Measurements from ENCODE around the gene XYLB. TPM values are rescaled to one million over a fixed set of nuclear protein-coding genes. Genes with fewer than 3 reads are reported as not detected.

Gene XYLB
- total RNA-seq, 1 experiment from 2014 or later: 6.6 TPM

- no peaks in the 10 kb centered on the region for H3K9me3 ChIP-seq (ENCODE audit: control insufficient read depth, insufficient read depth, low read depth, low read length)
- CTCF ChIA-PET: interaction anchor here (0.7 kb wide), 1 partner anchor 15 kb away, joined by 4 read pairs; no protein-coding TSS in a partner anchor
- no peak for TF ChIP-seq CTCF (IDR thresholded peaks at IDR 0.05)
- TF ChIP-seq, protein P1, sequence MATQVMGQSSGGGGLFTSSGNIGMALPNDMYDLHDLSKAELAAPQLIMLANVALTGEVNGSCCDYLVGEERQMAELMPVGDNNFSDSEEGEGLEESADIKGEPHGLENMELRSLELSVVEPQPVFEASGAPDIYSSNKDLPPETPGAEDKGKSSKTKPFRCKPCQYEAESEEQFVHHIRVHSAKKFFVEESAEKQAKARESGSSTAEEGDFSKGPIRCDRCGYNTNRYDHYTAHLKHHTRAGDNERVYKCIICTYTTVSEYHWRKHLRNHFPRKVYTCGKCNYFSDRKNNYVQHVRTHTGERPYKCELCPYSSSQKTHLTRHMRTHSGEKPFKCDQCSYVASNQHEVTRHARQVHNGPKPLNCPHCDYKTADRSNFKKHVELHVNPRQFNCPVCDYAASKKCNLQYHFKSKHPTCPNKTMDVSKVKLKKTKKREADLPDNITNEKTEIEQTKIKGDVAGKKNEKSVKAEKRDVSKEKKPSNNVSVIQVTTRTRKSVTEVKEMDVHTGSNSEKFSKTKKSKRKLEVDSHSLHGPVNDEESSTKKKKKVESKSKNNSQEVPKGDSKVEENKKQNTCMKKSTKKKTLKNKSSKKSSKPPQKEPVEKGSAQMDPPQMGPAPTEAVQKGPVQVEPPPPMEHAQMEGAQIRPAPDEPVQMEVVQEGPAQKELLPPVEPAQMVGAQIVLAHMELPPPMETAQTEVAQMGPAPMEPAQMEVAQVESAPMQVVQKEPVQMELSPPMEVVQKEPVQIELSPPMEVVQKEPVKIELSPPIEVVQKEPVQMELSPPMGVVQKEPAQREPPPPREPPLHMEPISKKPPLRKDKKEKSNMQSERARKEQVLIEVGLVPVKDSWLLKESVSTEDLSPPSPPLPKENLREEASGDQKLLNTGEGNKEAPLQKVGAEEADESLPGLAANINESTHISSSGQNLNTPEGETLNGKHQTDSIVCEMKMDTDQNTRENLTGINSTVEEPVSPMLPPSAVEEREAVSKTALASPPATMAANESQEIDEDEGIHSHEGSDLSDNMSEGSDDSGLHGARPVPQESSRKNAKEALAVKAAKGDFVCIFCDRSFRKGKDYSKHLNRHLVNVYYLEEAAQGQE (IDR thresholded peaks at IDR 0.05; ENCODE audit: insufficient read depth in 1 of 2, low read depth in 2 of 2, low read length in 1 of 2): no peak
- TF ChIP-seq POLR2AphosphoS5 (IDR thresholded peaks at IDR 0.05; ENCODE audit: low read depth, low read length): no peak
- no peak for TF ChIP-seq TCF7L2 (IDR thresholded peaks at IDR 0.05; ENCODE audit: low read depth, low read length)
- H3K27me3 ChIP-seq (ENCODE audit: control insufficient read depth, insufficient read depth, low read length): no peaks in the 10 kb centered on the region
- no TSS peak for BruUV-seq (replicated peaks)
- POLR2A ChIA-PET: no interaction called here
- no peaks in the 10 kb centered on the region for H3K36me3 ChIP-seq (ENCODE audit: control insufficient read depth, insufficient read depth, low read length)
- in situ Hi-C loops (cut with HindIII; ENCODE audit: low pct_unique_long_range_greater_than_20kb, low sequenced_read_pairs): no loop called here
- H3K4me1 ChIP-seq (ENCODE audit: control insufficient read depth, insufficient read depth, low read length): no peaks in the 10 kb centered on the region
- H3K27ac ChIP-seq (ENCODE audit: low read length): no peak overlapping the region
- H3K4me3 ChIP-seq (ENCODE audit: low read depth in 2 of 2, low read length in 2 of 2): no peak overlapping the region
- ATAC-seq: no peak
- DNase-seq (ENCODE audit: low read depth, low spot score): no peak
- intact Hi-C loops (cut with micrococcal nuclease; ENCODE audit: unreplicated experiment): no loop called here
Observed at GRCh38 chr3:38313263-38313662, 33.3 kb upstream of the XYLB start.

DNA sequence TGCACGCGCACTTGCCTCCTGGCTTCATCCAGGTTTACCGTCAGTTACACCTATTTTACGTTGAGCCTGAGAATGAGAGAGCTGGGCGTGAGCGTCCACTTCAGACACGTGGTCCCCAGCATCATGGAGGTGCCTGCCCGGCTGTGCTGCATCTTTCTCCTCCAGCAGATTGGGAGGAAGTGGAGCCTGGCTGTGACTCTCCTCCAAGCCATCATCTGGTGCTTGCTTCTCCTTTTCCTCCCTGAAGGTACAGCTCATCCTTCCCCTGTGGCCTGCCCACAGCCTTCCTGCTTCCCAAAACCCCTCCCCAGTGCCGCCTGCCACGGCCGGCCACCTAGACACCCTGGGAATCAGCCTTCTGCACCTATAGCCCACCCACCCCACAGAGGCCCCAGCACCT, 32.9 kb upstream of the XYLB start:
- in situ Hi-C loops (cut with HindIII; ENCODE audit: low pct_unique_long_range_greater_than_20kb, low sequenced_read_pairs): no loop called here
- ATAC-seq (no peak), DNase-seq (ENCODE audit: low read depth, low spot score) (no peak)
- POLR2A ChIA-PET: no interaction called here
- no peaks in the 10 kb centered on the region for H3K4me1 ChIP-seq (ENCODE audit: control insufficient read depth, insufficient read depth, low read length)
- H3K27me3 ChIP-seq (ENCODE audit: control insufficient read depth, insufficient read depth, low read length): no peaks in the 10 kb centered on the region
- no peak overlapping the region for H3K4me3 ChIP-seq (ENCODE audit: low read depth in 2 of 2, low read length in 2 of 2)
- TF ChIP-seq, protein P1 (IDR thresholded peaks at IDR 0.05; ENCODE audit: insufficient read depth in 1 of 2, low read depth in 2 of 2, low read length in 1 of 2): no peak
- no peak for TF ChIP-seq CTCF (IDR thresholded peaks at IDR 0.05)
- no peak for TF ChIP-seq POLR2AphosphoS5 (IDR thresholded peaks at IDR 0.05; ENCODE audit: low read depth, low read length)
- TF ChIP-seq TCF7L2 (IDR thresholded peaks at IDR 0.05; ENCODE audit: low read depth, low read length): no peak
- no peak for TF ChIP-seq SIN3A (IDR thresholded peaks at IDR 0.05; ENCODE audit: borderline replicate concordance, insufficient read depth, low read depth, low read length)
- no peaks in the 10 kb centered on the region for H3K36me3 ChIP-seq (ENCODE audit: control insufficient read depth, insufficient read depth, low read length)
- H3K27ac ChIP-seq (ENCODE audit: low read length): no peak overlapping the region
- no peaks in the 10 kb centered on the region for H3K9me3 ChIP-seq (ENCODE audit: control insufficient read depth, insufficient read depth, low read depth, low read length)
- intact Hi-C loops (cut with micrococcal nuclease; ENCODE audit: unreplicated experiment): no loop called here
- CTCF ChIA-PET: interaction anchor here (0.7 kb wide), 1 partner anchor 15 kb away, joined by 4 read pairs; no protein-coding TSS in a partner anchor
- BruUV-seq (replicated peaks): no TSS peak

Data from Panc1 (cell line).